Trophoblast cell (in vitro differentiated cells and primary cell): ENCODE results near the gene PGLYRP4.

Experiments
- DNase-seq, 2 donors: peaks; one replicate each; pipeline ENCODE4 v3.0.0-alpha.2; 2016
- H2AFZ ChIP-seq: 2 replicates; pipeline ENCODE4 v1.6.1; 2013; ENCODE audit warnings: low read length, moderate library complexity, mild to moderate bottlenecking; ENCODE audit not compliant: insufficient read depth, poor library complexity
- H2AK5ac ChIP-seq: 2 replicates; pipeline ENCODE4 v1.6.1; 2013; ENCODE audit warnings: mild to moderate bottlenecking, low read length
- H2BK120ac ChIP-seq: 2 replicates; pipeline ENCODE4 v1.6.1; 2013; ENCODE audit warnings: low read length, mild to moderate bottlenecking, moderate library complexity; ENCODE audit not compliant: insufficient read depth, poor library complexity
- H2BK12ac ChIP-seq: 2 replicates; pipeline ENCODE4 v1.6.1; 2013; ENCODE audit warnings: mild to moderate bottlenecking, low read length, moderate library complexity
- H2BK5ac ChIP-seq: 2 replicates; pipeline ENCODE4 v1.6.1; 2013; ENCODE audit warnings: low read length, low read depth, moderate library complexity, mild to moderate bottlenecking; ENCODE audit not compliant: poor library complexity
- H3K14ac ChIP-seq: 2 replicates; pipeline ENCODE4 v1.6.1; 2013; ENCODE audit warnings: mild to moderate bottlenecking, low read length
- H3K18ac ChIP-seq: 2 replicates; pipeline ENCODE4 v1.6.1; 2013; ENCODE audit warnings: mild to moderate bottlenecking, low read length
- H3K23ac ChIP-seq: 2 replicates; pipeline ENCODE4 v1.6.1; 2013; ENCODE audit warnings: low read length
- H3K27ac ChIP-seq: 2 replicates; pipeline ENCODE4 v1.5.1; 2013; ENCODE audit warnings: low read depth, mild to moderate bottlenecking, inconsistent platforms, low read length, moderate library complexity
- H3K27me3 ChIP-seq: 2 replicates; pipeline ENCODE4 v1.6.1; 2013; ENCODE audit warnings: inconsistent platforms, mild to moderate bottlenecking, low read length, moderate library complexity; ENCODE audit not compliant: insufficient read depth
- H3K36me3 ChIP-seq, 2 experiments: 1 replicate in 1 of 2; 2 replicates in 1 of 2; pipeline ENCODE4 v1.6.1; 2013; ENCODE audit warnings: low read length in 2 of 2, mild to moderate bottlenecking in 2 of 2, moderate library complexity in 1 of 2; ENCODE audit not compliant: insufficient read depth in 2 of 2, control insufficient read depth in 1 of 2
- H3K4ac ChIP-seq: 2 replicates; pipeline ENCODE4 v1.6.1; 2013; ENCODE audit warnings: low read depth, mild to moderate bottlenecking, low read length, moderate library complexity
- H3K4me1 ChIP-seq, 2 experiments: 1 replicate in 1 of 2; 2 replicates in 1 of 2; pipeline ENCODE4 v1.6.1; 2013; ENCODE audit warnings: low read length in 2 of 2, mild to moderate bottlenecking in 2 of 2, moderate library complexity in 1 of 2; ENCODE audit not compliant: insufficient read depth in 2 of 2, control insufficient read depth in 1 of 2
- H3K4me2 ChIP-seq: 2 replicates; pipeline ENCODE4 v1.6.1; 2013; ENCODE audit warnings: inconsistent platforms, mild to moderate bottlenecking, low read length, moderate library complexity
- H3K4me3 ChIP-seq: 2 replicates; pipeline ENCODE4 v1.5.1; 2013; ENCODE audit warnings: mild to moderate bottlenecking, low read depth, low read length, inconsistent platforms
- H3K79me1 ChIP-seq: one replicate; pipeline ENCODE4 v1.6.1; 2013; ENCODE audit warnings: low read length
- H3K79me2 ChIP-seq: 2 replicates; pipeline ENCODE4 v1.6.1; 2013; ENCODE audit warnings: low read length, mild to moderate bottlenecking; ENCODE audit not compliant: control insufficient read depth, insufficient read depth, poor library complexity
- H3K9ac ChIP-seq: 2 replicates; pipeline ENCODE4 v1.6.1; 2013; ENCODE audit warnings: mild to moderate bottlenecking, low read length
- H3K9me3 ChIP-seq: 2 replicates; pipeline ENCODE4 v1.6.1; 2013; ENCODE audit warnings: low read depth, mild to moderate bottlenecking, control low read depth, inconsistent platforms, low read length; ENCODE audit not compliant: insufficient read depth
- H4K12ac ChIP-seq: 2 replicates; pipeline ENCODE4 v1.6.1; 2013; ENCODE audit warnings: low read depth, mild to moderate bottlenecking, low read length, moderate library complexity
- H4K8ac ChIP-seq: 2 replicates; pipeline ENCODE4 v1.6.1; 2013; ENCODE audit warnings: low read depth, mild to moderate bottlenecking, low read length, moderate library complexity
- H4K91ac ChIP-seq: one replicate; pipeline ENCODE4 v1.6.1; 2013; ENCODE audit warnings: low read depth, mild to moderate bottlenecking, low read length, moderate library complexity
- WGBS: extraction: QIAGEN DNeasy Blood & Tissue Kit; methylation state at CpG from one replicate; pipeline ENCODE4 v1.1.7; 2013; ENCODE audit warnings: missing lambda C conversion rate; ENCODE audit not compliant: insufficient read length, insufficient coverage; ENCODE audit errors: extremely low coverage; 5-methylcytosine and 5-hydroxymethylcytosine counted together

Gene PGLYRP4

DNA sequence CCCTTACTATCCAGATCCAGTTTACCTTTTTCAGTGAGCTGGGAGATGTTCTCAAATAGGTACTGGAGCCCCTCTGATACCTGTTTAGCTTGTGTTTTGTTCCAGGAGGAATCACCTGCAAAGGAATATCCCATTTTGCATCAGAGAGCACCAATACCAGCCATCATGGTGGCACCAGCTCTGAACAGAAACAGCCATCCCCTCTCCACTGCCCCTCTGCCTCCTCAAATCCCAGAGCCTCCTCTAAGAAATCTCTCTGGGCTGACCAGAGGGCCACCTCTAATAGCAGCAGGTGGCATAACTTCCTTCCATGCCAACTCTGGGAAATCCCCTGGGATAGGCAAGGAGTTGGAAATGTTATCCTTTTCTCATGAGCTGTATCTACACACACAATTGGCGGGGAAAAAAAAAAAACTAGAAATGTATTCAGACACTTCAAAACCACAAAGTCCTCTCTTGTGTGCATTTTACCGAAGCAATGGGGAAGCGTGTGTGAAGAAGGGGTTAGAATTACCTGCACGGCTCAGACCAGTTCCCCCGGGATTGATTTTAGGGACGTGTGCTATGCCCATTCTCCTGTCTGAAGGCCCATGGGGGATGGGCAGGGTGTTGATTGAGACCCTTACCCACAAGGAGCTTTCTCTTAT is 2.4 kb downstream of the PGLYRP4 start:
- no peak for DNase-seq
- Histone ChIP-seq H2AFZ (no peak overlapping the region), H3K27ac (no peak overlapping the region), H3K4me1 (peaks cover 19 to 24% of the 10 kb centered on the region in 2 experiments), H2BK120ac (no peak overlapping the region), H3K9me3 (no peaks in the 10 kb centered on the region), H3K14ac (no peak overlapping the region), H2BK5ac (no peak overlapping the region), H3K4me3 (no peak overlapping the region), H4K12ac (no peak overlapping the region), H2AK5ac (no peak overlapping the region), H3K79me1 (peaks cover 5% of the 10 kb centered on the region), H3K4me2 (no peak overlapping the region), H4K8ac (no peak overlapping the region), H3K36me3 (no peaks in the 10 kb centered on the region), H3K18ac (no peak overlapping the region), H3K9ac (no peak overlapping the region), H3K4ac (no peak overlapping the region), H4K91ac (no peak overlapping the region), H3K27me3 (no peaks in the 10 kb centered on the region), H3K79me2 (no peaks in the 10 kb centered on the region), H2BK12ac (no peak overlapping the region), H3K23ac (no peak overlapping the region)
- WGBS = no CpG with 5 or more reads among the region's 6 CpGs

DNA sequence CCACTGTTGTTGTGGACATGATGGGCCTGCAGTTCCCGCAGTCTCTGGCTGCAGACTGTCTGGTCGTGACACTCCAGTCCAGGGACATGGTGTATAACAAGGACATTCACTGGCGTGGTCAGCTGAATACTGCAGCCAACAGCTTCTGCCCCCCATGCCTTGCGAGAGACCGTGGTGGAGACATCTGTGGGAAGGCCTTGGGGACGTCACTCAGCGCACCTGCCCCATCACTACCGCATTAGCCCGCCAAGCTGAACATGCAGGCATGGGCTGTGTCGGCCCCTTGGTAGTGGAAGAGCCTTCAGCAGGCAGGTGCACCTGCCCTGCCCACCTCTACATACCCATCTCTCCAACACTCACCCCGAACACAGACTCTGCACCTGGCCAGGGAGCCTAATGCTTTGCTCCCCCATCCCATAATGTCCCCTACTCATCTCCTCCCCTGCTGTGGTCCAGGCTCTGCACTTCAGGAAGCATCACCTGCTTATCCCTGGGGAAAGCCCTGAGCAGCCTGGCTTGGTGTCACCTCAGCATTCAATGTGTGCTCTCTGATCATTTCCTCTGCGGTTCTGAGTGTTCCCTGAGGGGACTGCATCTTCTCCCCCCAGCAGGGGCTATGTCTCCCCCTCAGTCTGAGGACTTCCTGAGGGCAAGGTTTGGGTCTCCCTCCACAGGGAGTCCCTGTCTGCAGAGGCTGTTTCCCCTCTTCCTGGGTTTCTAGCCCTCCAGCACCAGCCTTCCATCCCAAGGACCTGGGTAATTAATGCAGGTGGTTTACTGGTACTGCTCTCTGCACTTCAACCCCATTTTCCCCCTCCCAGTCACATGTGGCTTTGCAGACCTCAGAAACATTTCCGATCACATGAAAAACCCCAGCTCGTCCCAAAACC is 3.2 kb downstream of the PGLYRP4 start:
- Histone ChIP-seq H3K18ac (no peak overlapping the region), H3K4me2 (no peak overlapping the region), H3K4ac (no peak overlapping the region), H3K14ac (no peak overlapping the region), H2BK12ac (no peak overlapping the region), H3K4me1 (peaks cover 19 to 24% of the 10 kb centered on the region in 2 experiments), H2BK120ac (no peak overlapping the region), H3K4me3 (no peak overlapping the region), H4K8ac (no peak overlapping the region), H3K27ac (no peak overlapping the region), H2BK5ac (no peak overlapping the region), H2AK5ac (no peak overlapping the region), H2AFZ (no peak overlapping the region), H3K9me3 (no peaks in the 10 kb centered on the region), H3K36me3 (no peaks in the 10 kb centered on the region), H3K9ac (no peak overlapping the region), H4K12ac (no peak overlapping the region), H3K79me1 (peaks cover 5% of the 10 kb centered on the region), H3K23ac (no peak overlapping the region), H3K79me2 (no peaks in the 10 kb centered on the region), H3K27me3 (no peaks in the 10 kb centered on the region), H4K91ac (no peak overlapping the region)
- no peak for DNase-seq
- WGBS = no CpG with 5 or more reads among the region's 14 CpGs

DNA sequence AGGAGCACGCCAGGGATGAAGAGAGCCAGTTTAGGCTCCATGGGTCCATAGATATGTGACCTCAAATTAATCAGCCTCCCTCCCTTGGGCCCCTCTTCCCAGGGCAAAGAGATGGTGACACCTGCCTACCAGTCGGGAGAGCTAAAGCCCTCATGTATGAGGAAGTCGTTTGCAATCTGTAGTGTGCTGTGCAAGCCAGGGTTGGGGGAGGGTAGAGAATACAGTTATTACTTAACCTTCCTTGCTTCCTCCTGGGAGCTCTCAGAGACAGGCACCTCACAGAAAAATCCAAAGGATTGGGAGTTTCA is 4.0 kb downstream of the PGLYRP4 start:
- Histone ChIP-seq H2AK5ac (no peak overlapping the region), H3K14ac (no peak overlapping the region), H3K79me2 (no peaks in the 10 kb centered on the region), H3K4me2 (no peak overlapping the region), H2AFZ (no peak overlapping the region), H3K79me1 (peaks cover 7% of the 10 kb centered on the region), H3K27ac (peak overlapping the region; percentile 52), H3K23ac (no peak overlapping the region), H3K18ac (no peak overlapping the region), H2BK12ac (no peak overlapping the region), H3K9ac (no peak overlapping the region), H3K4ac (no peak overlapping the region), H3K9me3 (no peaks in the 10 kb centered on the region), H4K8ac (no peak overlapping the region), H3K27me3 (no peaks in the 10 kb centered on the region), H4K12ac (no peak overlapping the region), H3K4me1 (peaks cover 19 to 26% of the 10 kb centered on the region in 2 experiments), H4K91ac (peak overlapping the region; percentile 1), H3K36me3 (no peaks in the 10 kb centered on the region), H2BK120ac (no peak overlapping the region), H2BK5ac (no peak overlapping the region), H3K4me3 (no peak overlapping the region)
- no peak for DNase-seq
- WGBS = no CpG with 5 or more reads among the region's 3 CpGs

DNA sequence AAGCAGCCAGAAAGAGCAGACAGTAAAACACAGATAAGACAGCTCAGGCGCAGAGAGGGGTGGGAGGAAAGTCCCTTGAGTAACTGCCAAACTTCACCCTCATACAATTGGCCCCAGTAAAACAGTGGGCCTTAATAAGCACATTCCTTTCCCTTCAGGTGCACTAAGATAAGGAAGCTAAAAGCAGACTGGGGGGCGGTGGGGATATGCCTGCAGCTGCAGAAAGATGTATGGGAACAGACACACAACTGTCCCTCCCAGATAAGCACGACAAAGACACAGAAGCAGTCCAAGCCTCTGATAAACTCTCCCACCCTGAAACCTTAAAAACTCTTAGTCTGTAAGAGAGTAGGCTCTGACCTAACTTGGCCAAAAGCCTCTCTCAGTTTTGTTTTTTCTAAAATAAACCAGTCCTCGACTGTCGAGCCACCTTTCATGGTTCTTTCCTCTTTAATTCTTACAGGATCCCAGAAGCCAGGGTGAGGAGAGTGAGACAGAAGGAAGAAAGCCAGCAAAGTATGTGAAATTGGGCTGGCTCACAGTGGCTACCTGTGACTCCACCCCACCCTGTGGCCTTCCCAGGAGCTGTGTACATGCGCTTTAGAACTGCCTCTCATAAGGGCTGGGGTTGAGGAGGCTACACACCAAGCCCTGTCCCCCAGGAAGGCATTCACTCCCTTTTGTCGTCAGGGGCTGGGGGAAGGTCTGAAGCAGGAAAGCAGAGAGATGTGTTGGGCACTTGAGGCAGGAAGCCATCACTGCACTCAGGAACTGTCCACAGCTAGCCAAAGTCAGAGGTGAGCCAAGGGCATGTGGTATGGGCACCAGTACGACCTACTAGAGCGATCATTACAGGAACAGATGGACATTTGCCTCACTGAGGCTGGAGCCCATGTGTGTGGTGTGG is 4.6 kb downstream of the PGLYRP4 start:
- Histone ChIP-seq H3K4me2 (no peak overlapping the region), H2BK12ac (no peak overlapping the region), H2AK5ac (no peak overlapping the region), H3K18ac (no peak overlapping the region), H4K12ac (no peak overlapping the region), H3K27me3 (no peaks in the 10 kb centered on the region), H3K4me3 (no peak overlapping the region), H3K79me1 (peaks cover 7% of the 10 kb centered on the region), H3K9ac (no peak overlapping the region), H2AFZ (no peak overlapping the region), H3K9me3 (no peaks in the 10 kb centered on the region), H3K36me3 (no peaks in the 10 kb centered on the region), H3K14ac (no peak overlapping the region), H3K4ac (no peak overlapping the region), H3K23ac (no peak overlapping the region), H2BK5ac (no peak overlapping the region), H3K4me1 (peaks cover 19 to 26% of the 10 kb centered on the region in 2 experiments), H3K79me2 (no peaks in the 10 kb centered on the region), H4K91ac (peak overlapping the region; percentile 1), H3K27ac (peak overlapping the region; percentile 52), H4K8ac (peak overlapping the region; percentile 7), H2BK120ac (no peak overlapping the region)
- WGBS = no CpG with 5 or more reads among the region's 9 CpGs
- DNase-seq = no peak
